H1 (cell line): ENCODE data around the gene TMBIM1. TPM values are rescaled to one million over a fixed set of nuclear protein-coding genes. Genes with fewer than 3 reads are reported as not detected.

Source experiments
- ATF3 ChIP-seq: IDR thresholded peaks from 2 replicates; pipeline ENCODE4 v1.6.1; 2011; ENCODE audit warnings: low read depth, mild to moderate bottlenecking, low read length; ENCODE audit not compliant: insufficient read depth
- BCL11A ChIP-seq, 2 experiments: IDR thresholded peaks; one replicate each; pipeline ENCODE4 v1.6.1; 2011; ENCODE audit warnings: low read depth in 2 of 2, low read length in 2 of 2, mild to moderate bottlenecking in 2 of 2
- CEBPB ChIP-seq: IDR thresholded peaks from 2 replicates; pipeline ENCODE4 v1.6.1; 2012; ENCODE audit warnings: low read depth, low read length
- CHD2 ChIP-seq: IDR thresholded peaks from 2 replicates; pipeline ENCODE4 v1.6.1; 2012; ENCODE audit warnings: low read length, improper control_type of control experiment
- CHD7 ChIP-seq: fragments of 300-600 bp; sonication (generic); IDR thresholded peaks from 2 replicates; pipeline ENCODE4 v1.7.1; 2012; ENCODE audit warnings: low read length, moderate library complexity, mild to moderate bottlenecking, inconsistent platforms; ENCODE audit not compliant: insufficient replicate concordance
- EZH2 ChIP-seq: fragments of 200-600 bp; sonication (generic); IDR thresholded peaks from 2 replicates; pipeline ENCODE4 v1.7.1; 2012; ENCODE audit warnings: low read depth, mild to moderate bottlenecking, moderate library complexity, low read length, inconsistent platforms; ENCODE audit not compliant: severe bottlenecking
- JUND ChIP-seq: IDR thresholded peaks from 2 replicates; pipeline ENCODE4 v1.6.1; 2011; ENCODE audit warnings: mild to moderate bottlenecking, improper control_type of control experiment, low read length
- KDM1A ChIP-seq: fragments of 200-600, 300-600 bp; sonication (generic); IDR thresholded peaks from 2 replicates; pipeline ENCODE4 v1.7.1; 2016; ENCODE audit warnings: mild to moderate bottlenecking, low read length, borderline replicate concordance
- SIN3A ChIP-seq, 2 experiments: IDR thresholded peaks in 1 of 2; conservative IDR thresholded peaks in 1 of 2; 2 replicates each; pipeline ENCODE4 v1.6.1; 2011 to 2012; ENCODE audit warnings: low read length in 2 of 2, improper control_type of control experiment in 1 of 2, low read depth in 1 of 2, mild to moderate bottlenecking in 1 of 2
- TAF7 ChIP-seq: optimal IDR thresholded peaks from 2 replicates; pipeline ENCODE3; 2011; ENCODE audit warnings: low read depth, mild to moderate bottlenecking, inconsistent platforms, low read length, moderate library complexity, borderline replicate concordance
- TCF12 ChIP-seq: IDR thresholded peaks from 2 replicates; pipeline ENCODE4 v1.6.1; 2011; ENCODE audit warnings: low read depth, mild to moderate bottlenecking, low read length
- TEAD4 ChIP-seq: IDR thresholded peaks from 2 replicates; pipeline ENCODE4 v1.6.1; 2012; ENCODE audit warnings: low read depth, low read length, inconsistent platforms, mixed read lengths
- polyA plus RNA-seq, 7 experiments: library from polyadenylated mRNA; depleted of rRNA in 3 of 7; stranded (reverse) in 5 of 7; unstranded in 2 of 7; fragments of >200 nt in 5 of 7; fragments of 200-250 nt in 2 of 7; gene quantifications; 1 replicate in 5 of 7; 2 replicates in 1 of 7; 4 replicates in 1 of 7; pipeline versions ENCODE4 v1.2.1 to v1.2.3, GENCODE V29; 2011 to 2013; ENCODE audit warnings: missing spikeins in 2 of 7, mixed read lengths in 2 of 7
- total RNA-seq: library from RNA; stranded (reverse); fragmentation: NEBNext Ultra II Directional; extraction: Animal tissue kit (Norgen Biotek cat#: 25700); gene quantifications from 2 replicates; pipeline ENCODE4 v1.2.1, GENCODE V29; 2021

Gene TMBIM1
- total and polyA plus RNA-seq, 2 of the 8 experiments (the other 6 are each of a cell fraction or from before 2014, with no cell fraction given) = 22.1 to 36.8 TPM

- no peak for TF ChIP-seq CHD7
- no peak for TF ChIP-seq CHD2
- TF ChIP-seq JUND = no peak
- TF ChIP-seq SIN3A (conservative IDR thresholded peaks at IDR 0.05 in 1 of 2, IDR thresholded peaks at IDR 0.05 in 1 of 2; ENCODE audit: low read depth in 1 of 2, low read length in 2 of 2) = no peak
- TF ChIP-seq KDM1A = no peak
- no peak for TF ChIP-seq EZH2
- TF ChIP-seq BCL11A (IDR thresholded peaks at IDR 0.05; ENCODE audit: low read depth in 2 of 2, low read length in 2 of 2) = no peak
- no peak for TF ChIP-seq TCF12
- no peak for TF ChIP-seq TAF7
- TF ChIP-seq ATF3 = no peak
- no peak for TF ChIP-seq TEAD4
- no peak for TF ChIP-seq CEBPB
Measured at GRCh38 chr2:218262237-218262600, 30.1 kb downstream of the TMBIM1 start (continued).
